Measurements from ENCODE around the gene FBXO46. TPM values are rescaled to one million over a fixed set of nuclear protein-coding genes. Genes with fewer than 3 reads are reported as not detected.

FBXO46 gene
- total and polyA plus RNA-seq, 2 of the 4 experiments (the other 2 are of a cell fraction), result 3.0 to 6.8 TPM

DNA sequence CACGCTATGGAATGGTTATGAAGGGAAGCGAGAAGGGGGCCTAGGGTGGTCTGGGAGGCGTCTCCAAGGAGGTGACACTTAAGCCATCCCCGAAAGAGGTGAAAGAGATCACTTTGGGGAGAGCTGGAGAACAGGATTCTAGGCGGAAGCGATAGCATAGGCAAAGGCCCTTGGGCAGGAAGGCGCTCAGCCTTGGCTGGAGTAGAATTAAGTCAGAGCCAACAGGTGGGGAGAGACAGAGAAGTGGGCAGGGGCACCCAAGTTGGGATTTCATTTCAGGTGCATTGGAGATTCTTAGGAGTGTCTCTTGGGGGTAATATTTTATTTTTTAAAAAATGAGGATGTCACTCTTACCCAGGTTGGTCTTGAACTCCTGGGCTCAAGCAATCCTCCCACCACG lies 48.6 kb downstream of the FBXO46 start:
- Histone ChIP-seq H3K4me3 (ENCODE audit: insufficient read depth, low read depth, low read length) (no peak overlapping the region), H3K36me3 (ENCODE audit: control insufficient read depth, insufficient read depth, low read length) (peaks cover 22% of the 10 kb centered on the region), H4K8ac (ENCODE audit: low read depth in 2 of 2, low read length in 2 of 2) (no peak overlapping the region), H2BK5ac (ENCODE audit: low read depth, low read length, poor library complexity, severe bottlenecking) (no peak overlapping the region), H3K56ac (ENCODE audit: extremely low read depth, insufficient read depth, low read length) (no peak overlapping the region), H3K9me1 (ENCODE audit: insufficient read depth, low read length) (no peaks in the 10 kb centered on the region), H3K18ac (ENCODE audit: low read depth, low read length) (no peak overlapping the region), H2AK9ac (replicated peaks; ENCODE audit: low read depth, low read length, poor library complexity) (no peak overlapping the region), H3K4me2 (ENCODE audit: low read depth, low read length) (no peak overlapping the region), H2BK20ac (ENCODE audit: low read depth, low read length) (no peak overlapping the region), H2AFZ (replicated peaks; ENCODE audit: low read length, poor library complexity) (peak overlapping the region; percentile 95), H4K20me1 (ENCODE audit: insufficient read depth, low read length) (no peaks in the 10 kb centered on the region), H4K91ac (ENCODE audit: insufficient read depth, low read depth, low read length) (no peak overlapping the region), H3K23ac (ENCODE audit: low read depth, low read length) (no peak overlapping the region), H3K27me3 (ENCODE audit: control insufficient read depth, insufficient read depth, low read length) (peaks cover 6% of the 10 kb centered on the region), H3K27ac (ENCODE audit: insufficient read depth, low read length) (no peak overlapping the region), H3K79me1 (ENCODE audit: low read depth in 1 of 2, low read length in 2 of 2) (peaks cover 0 to 4% of the 10 kb centered on the region in 2 experiments; a peak in 1 of 4 replicates), H3K4me1 (ENCODE audit: control insufficient read depth, insufficient read depth, low read length) (peaks cover 6% of the 10 kb centered on the region; the same call in 1 of the 2 replicates), H3K9ac (ENCODE audit: low read depth, low read length) (no peak overlapping the region), H3K14ac (replicated peaks; ENCODE audit: low read depth, low read length) (no peak overlapping the region), H2BK120ac (ENCODE audit: low read depth, low read length) (no peak overlapping the region), H3K4ac (ENCODE audit: low read depth, low read length) (no peak overlapping the region), H2AK5ac (ENCODE audit: low read depth, low read length) (no peak overlapping the region), H4K5ac (ENCODE audit: low read depth, low read length) (no peak overlapping the region), H3K9me3 (ENCODE audit: control insufficient read depth, insufficient read depth, low read length) (no peaks in the 10 kb centered on the region), H2BK15ac (ENCODE audit: low read depth, low read length) (no peak overlapping the region)
- no TSS peak for BruUV-seq (replicated peaks)
- no peak for DNase-seq
- in situ Hi-C loops (cut with MboI; ENCODE audit: low sequenced_read_pairs), result no loop called here
- no peak for ATAC-seq (ENCODE audit: low read depth)
- CTCF ChIA-PET, result no interaction called here
- POLR2A ChIA-PET (ENCODE audit: unreplicated experiment), result no interaction called here
- WGBS, 2 experiments (ENCODE audit: extremely low coverage in 2 of 2, insufficient read length in 1 of 2), result 68% methylated on average over 7 of the region's 8 CpGs; no CpG with 5 or more reads in 1 of the 2 experiments
- no peak for TF ChIP-seq NFE2L2 (IDR thresholded peaks at IDR 0.05; ENCODE audit: low read depth, low read length)
- TF ChIP-seq FOS (IDR thresholded peaks at IDR 0.05; ENCODE audit: low read depth, low read length), result no peak
- no peak for TF ChIP-seq MAZ (IDR thresholded peaks at IDR 0.05; ENCODE audit: borderline replicate concordance, low read depth, low read length)
- no peak for TF ChIP-seq ELK1 (IDR thresholded peaks at IDR 0.05; ENCODE audit: borderline replicate concordance, low read depth, low read length)
- TF ChIP-seq RFX5 (IDR thresholded peaks at IDR 0.05; ENCODE audit: low read depth, low read length), result no peak
- TF ChIP-seq CEBPB (IDR thresholded peaks at IDR 0.05; ENCODE audit: low read depth, low read length), result no peak
- no peak for TF ChIP-seq POLR2A (IDR thresholded peaks at IDR 0.05; ENCODE audit: low read depth, low read length)
- TF ChIP-seq CHD1 (IDR thresholded peaks at IDR 0.05; ENCODE audit: low read depth, low read length), result no peak
- TF ChIP-seq RCOR1 (IDR thresholded peaks at IDR 0.05; ENCODE audit: insufficient replicate concordance, low read length), result no peak
- no peak for TF ChIP-seq MAFK (IDR thresholded peaks at IDR 0.05; ENCODE audit: low read depth, low read length)
- TF ChIP-seq USF2 (IDR thresholded peaks at IDR 0.05; ENCODE audit: low read depth, low read length), result no peak
- TF ChIP-seq SMC3 (IDR thresholded peaks at IDR 0.05; ENCODE audit: low read depth, low read length), result no peak
- TF ChIP-seq BHLHE40 (IDR thresholded peaks at IDR 0.05; ENCODE audit: low read depth, low read length), result no peak
- intact Hi-C loops (cut with micrococcal nuclease), result no loop called here
- dilution Hi-C loops (cut with HindIII; ENCODE audit: low sequenced_read_pairs, unreplicated experiment), result no loop called here

Data from IMR-90 (cell line).